ENCODE data around the gene AFDN. TPM values are rescaled to one million over a fixed set of nuclear protein-coding genes. Genes with fewer than 3 reads are reported as not detected.

AFDN gene
- total and polyA plus RNA-seq, 3 donors from 2014 or later: 87.6 to 333 (median 291) TPM

DNA sequence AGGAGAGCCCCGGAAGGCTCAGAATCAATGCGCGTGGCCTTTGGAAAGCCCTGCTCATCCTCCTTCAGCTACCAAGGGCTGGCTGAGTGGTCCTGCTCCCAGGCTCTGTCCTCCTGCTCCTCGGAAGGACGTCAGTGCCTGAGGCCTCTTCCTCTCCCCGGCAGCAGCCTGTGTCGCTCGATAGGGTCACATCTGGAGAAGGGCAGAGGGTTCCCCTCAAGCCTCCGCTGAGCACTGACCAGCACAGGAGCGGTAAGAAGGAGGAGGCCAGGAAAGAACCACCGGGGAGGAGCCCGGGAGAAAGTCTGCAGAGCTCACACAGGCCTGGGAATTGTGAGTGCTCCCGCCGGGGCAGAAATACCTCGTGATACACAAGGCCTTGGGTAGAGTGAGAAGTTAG, 192.0 kb downstream of the AFDN start:
- H3K4me1 ChIP-seq: peaks cover 7% of the 10 kb centered on the region
- DNase-seq: no peak
- 73 to 83% methylated on average over 10 to 15 of the region's 15 CpGs for WGBS, 2 donors
- H3K4me3 ChIP-seq: no peak overlapping the region
- no peaks in the 10 kb centered on the region for H3K27me3 ChIP-seq
- H3K27ac ChIP-seq: no peak overlapping the region
- no peaks in the 10 kb centered on the region for H3K36me3 ChIP-seq (ENCODE audit: low read depth, missing control alignments)
- no peaks in the 10 kb centered on the region for H3K9me3 ChIP-seq
- intact Hi-C loops (cut with DNase I; ENCODE audit: low total_unique reads): no loop called here
- TF ChIP-seq, protein P1, sequence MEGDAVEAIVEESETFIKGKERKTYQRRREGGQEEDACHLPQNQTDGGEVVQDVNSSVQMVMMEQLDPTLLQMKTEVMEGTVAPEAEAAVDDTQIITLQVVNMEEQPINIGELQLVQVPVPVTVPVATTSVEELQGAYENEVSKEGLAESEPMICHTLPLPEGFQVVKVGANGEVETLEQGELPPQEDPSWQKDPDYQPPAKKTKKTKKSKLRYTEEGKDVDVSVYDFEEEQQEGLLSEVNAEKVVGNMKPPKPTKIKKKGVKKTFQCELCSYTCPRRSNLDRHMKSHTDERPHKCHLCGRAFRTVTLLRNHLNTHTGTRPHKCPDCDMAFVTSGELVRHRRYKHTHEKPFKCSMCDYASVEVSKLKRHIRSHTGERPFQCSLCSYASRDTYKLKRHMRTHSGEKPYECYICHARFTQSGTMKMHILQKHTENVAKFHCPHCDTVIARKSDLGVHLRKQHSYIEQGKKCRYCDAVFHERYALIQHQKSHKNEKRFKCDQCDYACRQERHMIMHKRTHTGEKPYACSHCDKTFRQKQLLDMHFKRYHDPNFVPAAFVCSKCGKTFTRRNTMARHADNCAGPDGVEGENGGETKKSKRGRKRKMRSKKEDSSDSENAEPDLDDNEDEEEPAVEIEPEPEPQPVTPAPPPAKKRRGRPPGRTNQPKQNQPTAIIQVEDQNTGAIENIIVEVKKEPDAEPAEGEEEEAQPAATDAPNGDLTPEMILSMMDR (IDR thresholded peaks at IDR 0.05): no peak
- no peak for TF ChIP-seq POLR2A (IDR thresholded peaks at IDR 0.05)

GRCh38 chr6:168020242-168020641, 193.5 kb downstream of the AFDN start:
- H3K9me3 ChIP-seq: no peaks in the 10 kb centered on the region
- intact Hi-C loops (cut with DNase I; ENCODE audit: low total_unique reads): no loop called here
- H3K36me3 ChIP-seq (ENCODE audit: low read depth, missing control alignments): no peaks in the 10 kb centered on the region
- TF ChIP-seq, protein P1 (IDR thresholded peaks at IDR 0.05): no peak
- TF ChIP-seq POLR2A (IDR thresholded peaks at IDR 0.05): no peak
- no peak overlapping the region for H3K4me3 ChIP-seq
- peaks cover 7% of the 10 kb centered on the region for H3K4me1 ChIP-seq
- H3K27me3 ChIP-seq: no peaks in the 10 kb centered on the region
- 88 to 92% methylated on average over 8 of the region's 8 CpGs for WGBS, 2 donors
- no peak overlapping the region for H3K27ac ChIP-seq
- no peak for DNase-seq

DNA sequence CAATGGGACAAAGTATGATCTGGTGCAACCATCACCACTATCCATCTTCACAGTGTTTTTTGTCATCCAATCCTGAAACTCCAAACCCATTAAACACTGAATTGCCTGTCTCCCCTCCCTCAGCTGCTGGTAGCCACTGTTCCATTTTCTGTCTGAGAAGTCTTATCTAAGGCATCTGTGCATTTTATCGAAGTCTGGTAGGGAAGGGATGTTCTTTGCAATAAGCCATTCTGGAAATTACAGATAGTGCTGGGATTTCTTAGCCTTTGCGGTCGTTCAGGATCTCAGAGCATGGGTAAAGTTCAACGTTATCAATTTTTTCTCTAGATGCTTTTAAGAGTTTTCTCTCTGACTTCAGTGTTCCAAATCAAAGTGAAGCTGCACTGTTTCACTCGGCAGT, 194.9 kb downstream of the AFDN start:
- no peak for DNase-seq
- H3K4me1 ChIP-seq: peaks cover 7% of the 10 kb centered on the region
- WGBS, 2 donors: 76% methylated on average over 5 of the region's 5 CpGs
- H3K27me3 ChIP-seq: no peaks in the 10 kb centered on the region
- H3K4me3 ChIP-seq: no peak overlapping the region
- no peaks in the 10 kb centered on the region for H3K9me3 ChIP-seq
- no peak overlapping the region for H3K27ac ChIP-seq
- intact Hi-C loops (cut with DNase I; ENCODE audit: low total_unique reads): no loop called here
- no peaks in the 10 kb centered on the region for H3K36me3 ChIP-seq (ENCODE audit: low read depth, missing control alignments)
- TF ChIP-seq, protein P1 (IDR thresholded peaks at IDR 0.05): no peak
- no peak for TF ChIP-seq POLR2A (IDR thresholded peaks at IDR 0.05)

Other genes with a start within 250 kb of the AFDN start
- 1 to 10 TPM; 1.6 to 5.0 TPM for gene KIF25, start 170.8 kb downstream of the AFDN start, total RNA-seq
- gene KIF25, start 170.8 kb downstream of the AFDN start, polyA plus RNA-seq (ENCODE audit: insufficient read depth, low read depth, low replicate concordance): 1.1 TPM